Activated naive CD8-positive, alpha-beta T cell treated with anti-CD3 and anti-CD28 coated beads, Interleukin-2, amount 50 U/mL, for 16 hours (primary cell): ENCODE results near the gene ZNF30.
"Not testable (repeated sequence)": the region's sequence is repeated elsewhere in the genome, so short reads cannot be mapped to it uniquely, and the experiment has no call there.

Experiments
- DNase-seq: peaks from one replicate; pipeline ENCODE4 v3.0.0-alpha.2; 2020; ENCODE audit warnings: low read depth, low spot score

ZNF30 gene

GRCh38 chr19:34985249-34986022, 58.7 kb downstream of the ZNF30 start:
- DNase-seq: no peak

GRCh38 chr19:34988119-34988518, 61.4 kb downstream of the ZNF30 start:
- DNase-seq: no peak

- DNase-seq: no peak
Observed at GRCh38 chr19:34989298-34989697, 62.6 kb downstream of the ZNF30 start.

GRCh38 chr19:34990578-34991192, 64.0 kb downstream of the ZNF30 start:
- no peak for DNase-seq

GRCh38 chr19:34991542-34992333, 65.0 kb downstream of the ZNF30 start:
- no peak for DNase-seq

GRCh38 chr19:34992582-34992981, 65.9 kb downstream of the ZNF30 start:
- DNase-seq: not testable (repeated sequence)

GRCh38 chr19:34994286-34994642, 67.6 kb downstream of the ZNF30 start:
- DNase-seq: no peak
